Dedifferentiated amniotic fluid mesenchymal stem cell (primary cell): ENCODE data around the gene DDR1.

Source experiments
- DNase-seq: peaks from one replicate; pipeline ENCODE4 v3.0.0-alpha.2; 2016; ENCODE audit errors: extremely low spot score

DDR1 gene

GRCh38 chr6:30881392-30882203 lies 2.7 kb upstream of the DDR1 start:
- DNase-seq, result no peak

DNA sequence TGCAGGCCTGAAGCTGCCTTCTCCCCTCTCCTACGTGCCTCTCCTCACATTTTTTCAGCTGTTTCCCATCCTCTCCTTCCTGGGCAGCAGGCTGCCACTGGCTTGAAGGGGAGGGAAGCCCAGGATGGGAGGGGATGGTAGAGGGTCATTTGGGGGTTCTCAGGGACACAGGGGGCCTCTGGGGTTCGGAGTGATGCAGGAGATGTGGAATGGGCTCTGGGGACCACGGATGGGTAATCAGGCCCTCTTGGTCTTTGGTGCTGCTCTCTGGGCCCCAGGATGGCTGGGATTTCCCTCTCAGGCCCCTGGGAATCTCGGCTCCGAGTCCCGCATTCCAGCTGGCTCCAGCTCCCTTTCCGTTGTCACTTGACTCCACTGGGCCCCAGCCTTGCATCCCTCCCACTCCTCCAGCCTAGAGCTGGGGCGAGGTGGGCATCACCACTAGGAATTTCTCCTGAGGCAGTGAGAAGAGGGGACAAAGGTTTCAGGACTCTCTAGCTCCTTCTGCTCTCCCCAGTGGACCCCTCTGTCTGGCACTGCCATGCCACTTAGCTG lies 2.0 kb upstream of the DDR1 start:
- peak; percentile 40 for DNase-seq

- no peak for DNase-seq
These were observed 1.3 kb upstream of the DDR1 start for GRCh38 chr6:30882759-30883684.

- DNase-seq, result no peak
These were observed 482 bp downstream of the DDR1 start for GRCh38 chr6:30884521-30885480.

- no peak for DNase-seq
These were observed 1.2 kb downstream of the DDR1 start for GRCh38 chr6:30885481-30885998.

GRCh38 chr6:30885999-30886896 lies 1.9 kb downstream of the DDR1 start:
- DNase-seq, result peak; percentile 55

DNA sequence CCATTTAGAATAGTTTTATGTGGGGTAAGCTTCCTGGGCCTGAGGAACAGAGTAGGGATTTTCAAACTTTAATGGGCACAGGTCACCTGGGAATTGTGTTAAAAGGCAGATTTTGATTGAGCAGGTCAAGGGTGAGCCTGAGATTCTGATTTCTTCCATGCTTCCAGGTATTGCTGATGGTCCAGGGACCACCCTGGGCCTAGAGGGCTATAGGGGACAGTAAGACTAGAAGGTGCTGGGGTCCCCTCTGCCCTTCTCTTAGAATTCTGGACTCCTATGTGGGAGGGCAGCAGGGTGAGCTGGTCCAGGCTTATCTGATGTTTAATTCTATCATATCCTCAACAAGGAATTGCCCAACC lies 2.6 kb downstream of the DDR1 start:
- DNase-seq, result no peak

DNA sequence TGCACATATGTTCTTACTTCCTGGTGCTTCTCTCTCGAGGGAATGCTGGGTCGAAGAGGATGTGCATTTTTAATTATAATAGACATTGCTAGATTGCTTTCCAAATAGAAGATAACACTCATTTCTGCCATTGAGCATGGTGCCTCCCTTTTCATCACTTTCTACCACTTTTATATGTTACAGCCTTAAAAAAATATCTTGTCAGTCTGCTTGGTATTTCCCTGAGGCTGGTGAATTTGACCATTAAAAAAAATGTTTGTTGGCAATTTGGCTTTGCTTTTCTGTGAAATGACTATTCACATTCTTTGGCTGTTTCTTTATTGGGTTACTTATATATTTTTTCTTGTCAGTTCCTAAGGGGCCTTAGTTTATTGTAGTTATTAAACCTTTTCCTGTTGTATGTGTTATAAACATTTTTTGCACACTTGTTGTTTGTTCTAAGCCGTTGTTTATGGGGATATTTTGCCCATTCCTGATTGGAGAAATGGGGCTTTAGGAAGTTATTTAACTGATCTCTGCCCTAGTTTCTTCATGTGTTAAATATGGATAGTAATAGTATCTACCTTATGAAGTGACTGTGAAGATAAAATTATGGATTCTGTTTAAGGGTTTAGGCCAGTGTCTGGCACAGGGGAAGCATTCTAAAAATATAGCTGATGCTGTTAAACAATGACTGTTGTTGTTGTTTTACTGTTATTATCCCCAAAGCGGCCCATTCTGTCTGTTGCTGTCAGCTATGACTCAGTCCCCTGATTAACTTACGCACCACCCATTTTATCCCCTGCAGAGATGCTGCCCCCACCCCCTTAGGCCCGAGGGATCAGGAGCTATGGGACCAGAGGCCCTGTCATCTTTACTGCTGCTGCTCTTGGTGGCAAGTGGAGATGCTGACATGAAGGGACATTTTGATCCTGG lies 3.8 kb downstream of the DDR1 start:
- DNase-seq, result peak; percentile 63

GRCh38 chr6:30888816-30889495 lies 4.6 kb downstream of the DDR1 start:
- no peak for DNase-seq

DNA sequence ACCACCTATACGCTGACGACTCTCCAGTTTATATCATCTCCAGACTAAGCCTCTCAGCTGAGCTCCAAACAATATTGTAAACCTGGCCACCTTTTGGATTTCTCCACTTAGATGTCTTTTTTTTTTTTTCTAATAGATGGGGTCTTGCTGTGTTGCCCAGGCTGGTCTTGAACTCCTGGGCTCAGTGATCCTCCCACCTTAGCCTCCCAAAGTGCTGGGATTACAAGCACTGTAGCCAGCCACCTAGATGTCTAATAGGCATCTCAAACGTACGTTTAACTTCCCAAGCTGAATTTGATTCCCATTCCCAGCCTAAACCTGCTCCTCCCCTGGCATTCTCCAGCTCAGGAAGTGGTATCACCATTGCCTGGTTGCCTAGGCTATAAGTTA lies 5.2 kb downstream of the DDR1 start:
- no peak for DNase-seq

DNA sequence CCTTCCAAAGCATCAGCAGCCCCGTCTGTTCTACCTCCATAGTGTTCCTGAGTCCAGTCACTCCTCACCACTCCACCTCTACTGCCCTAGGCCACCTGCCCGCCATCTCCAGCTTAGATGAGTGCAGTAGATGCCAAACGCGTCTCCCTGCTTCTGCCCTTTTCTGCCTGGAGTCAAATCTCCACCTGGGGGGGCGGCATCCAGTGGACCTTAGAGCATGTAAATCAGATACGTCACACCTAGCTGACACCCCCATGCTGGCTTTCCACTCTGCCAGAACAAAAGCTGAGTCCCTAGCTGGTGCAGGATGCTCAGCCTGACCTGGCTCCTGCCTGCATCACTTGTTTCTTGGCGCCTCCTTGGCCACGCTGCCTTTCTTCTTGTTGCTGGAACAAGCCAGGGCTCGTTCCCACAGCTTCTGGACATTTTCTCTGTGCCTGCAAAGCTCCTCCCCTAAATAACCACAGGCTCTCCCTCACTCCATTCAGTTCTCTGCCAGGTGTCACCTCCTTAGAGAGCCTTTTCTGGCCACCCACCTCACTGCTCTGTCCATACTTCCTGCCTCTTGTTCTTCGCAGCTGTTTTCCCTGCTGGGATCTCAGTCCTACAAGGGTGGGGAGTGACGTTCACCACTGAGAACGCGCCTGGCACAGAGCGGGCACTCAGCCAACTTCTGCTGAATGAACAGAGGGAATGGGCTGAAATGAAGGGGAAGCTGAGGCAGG lies 5.8 kb downstream of the DDR1 start:
- no peak for DNase-seq

DNA sequence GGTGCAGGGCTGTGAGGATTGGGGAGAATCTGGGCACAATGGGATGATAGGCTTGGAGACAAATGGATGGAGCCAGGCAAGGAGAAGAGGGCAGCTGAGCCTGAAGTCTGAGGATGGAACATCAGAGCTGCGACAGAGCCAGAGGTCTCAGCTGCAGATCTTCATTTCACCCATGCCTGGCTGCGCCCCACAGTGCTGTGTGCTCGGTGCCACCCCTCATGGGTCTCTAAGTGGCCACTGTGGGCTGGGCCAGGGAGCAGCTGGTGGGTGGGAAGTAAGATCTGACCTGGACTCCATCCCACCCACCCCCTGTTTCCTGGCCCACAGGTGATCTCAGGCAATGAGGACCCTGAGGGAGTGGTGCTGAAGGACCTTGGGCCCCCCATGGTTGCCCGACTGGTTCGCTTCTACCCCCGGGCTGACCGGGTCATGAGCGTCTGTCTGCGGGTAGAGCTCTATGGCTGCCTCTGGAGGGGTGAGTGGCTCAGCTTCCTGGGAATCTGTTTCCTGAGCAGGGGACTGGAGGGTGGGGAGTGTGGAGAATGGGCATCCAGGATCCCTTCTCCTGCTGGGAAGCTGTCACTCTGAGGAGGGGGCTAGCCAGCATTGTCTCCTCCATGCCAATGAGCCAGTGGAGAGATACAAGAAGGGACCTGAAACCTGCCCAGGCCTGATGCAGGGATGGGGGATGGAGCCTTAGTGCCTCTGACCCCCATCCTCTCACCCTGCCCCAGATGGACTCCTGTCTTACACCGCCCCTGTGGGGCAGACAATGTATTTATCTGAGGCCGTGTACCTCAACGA lies 6.5 kb downstream of the DDR1 start:
- DNase-seq, result no peak

GRCh38 chr6:30891450-30891723 lies 7.1 kb downstream of the DDR1 start:
- DNase-seq, result no peak

DNA sequence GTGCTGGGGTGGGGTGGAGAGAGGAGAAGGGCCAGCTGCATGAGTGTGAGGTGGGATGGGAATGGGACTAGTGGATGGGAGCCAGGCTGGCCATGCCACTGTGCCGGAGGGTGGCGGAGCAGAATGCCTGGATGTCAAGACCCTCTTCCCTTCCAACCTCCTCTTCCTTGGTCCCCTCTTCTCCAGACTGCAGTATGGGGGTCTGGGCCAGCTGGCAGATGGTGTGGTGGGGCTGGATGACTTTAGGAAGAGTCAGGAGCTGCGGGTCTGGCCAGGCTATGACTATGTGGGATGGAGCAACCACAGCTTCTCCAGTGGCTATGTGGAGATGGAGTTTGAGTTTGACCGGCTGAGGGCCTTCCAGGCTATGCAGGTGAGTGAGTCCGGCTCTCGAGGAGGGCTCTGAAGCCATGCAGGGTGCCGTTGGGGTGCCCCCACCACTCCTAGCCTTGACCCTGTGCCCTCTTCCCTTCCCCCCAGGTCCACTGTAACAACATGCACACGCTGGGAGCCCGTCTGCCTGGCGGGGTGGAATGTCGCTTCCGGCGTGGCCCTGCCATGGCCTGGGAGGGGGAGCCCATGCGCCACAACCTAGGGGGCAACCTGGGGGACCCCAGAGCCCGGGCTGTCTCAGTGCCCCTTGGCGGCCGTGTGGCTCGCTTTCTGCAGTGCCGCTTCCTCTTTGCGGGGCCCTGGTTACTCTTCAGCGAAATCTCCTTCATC lies 7.7 kb downstream of the DDR1 start:
- DNase-seq, result no peak

GRCh38 chr6:30893001-30893591 lies 8.8 kb downstream of the DDR1 start:
- no peak for DNase-seq

GRCh38 chr6:30893666-30894065 lies 9.3 kb downstream of the DDR1 start:
- DNase-seq, result no peak
